Upper lobe of right lung (tissue), 1 donor: Measurements from ENCODE around the gene DUS1L. TPM values are rescaled to one million over a fixed set of nuclear protein-coding genes. Genes with fewer than 3 reads are reported as not detected.

ENCODE experiments used
- ATAC-seq: fragments of 200-7000 bp; cut with Tn5 transposase; one replicate; pipeline ENCODE4 v1.9.1; 2020; ENCODE audit warnings: mild to moderate bottlenecking, moderate library complexity
- DNase-seq: peaks from one replicate; pipeline ENCODE4 v3.0.0-alpha.2; 2020
- H3K27ac ChIP-seq: fragments of 200-600 bp; one replicate; pipeline ENCODE4 v1.8.0; 2022
- H3K27me3 ChIP-seq: fragments of 200-600 bp; one replicate; pipeline ENCODE4 v1.8.0; 2022; ENCODE audit warnings: mild to moderate bottlenecking
- H3K36me3 ChIP-seq: fragments of 200-600 bp; one replicate; pipeline ENCODE4 v1.8.0; 2022
- H3K4me1 ChIP-seq: fragments of 200-600 bp; one replicate; pipeline ENCODE4 v1.8.0; 2022
- H3K4me3 ChIP-seq: fragments of 200-600 bp; one replicate; pipeline ENCODE4 v1.8.0; 2022; ENCODE audit warnings: mild to moderate bottlenecking
- H3K9me3 ChIP-seq: fragments of 200-600 bp; one replicate; pipeline ENCODE4 v1.8.0; 2022
- CTCF ChIP-seq: fragments of 200-600 bp; IDR thresholded peaks from one replicate; pipeline ENCODE4 v1.8.0; 2022; ENCODE audit warnings: antibody characterized with exemption
- intact Hi-C: fragments of 100-400 bp; cut with DNase I; formaldehyde crosslinking; loops from one replicate; pipeline ENCODE4 v1.11.0; 2022
- total RNA-seq: library from RNA; stranded (reverse); fragmentation: NEBNext Ultra II Directional; extraction: Animal tissue kit (Norgen Biotek cat#: 25700); gene quantifications from one replicate; pipeline ENCODE4 v1.2.1, GENCODE V29; 2021
- donor health status: DM: no; HTN: yes; CAD: no; lungs with severe emphysema.

The DUS1L gene
- total RNA-seq, 1 donor from 2014 or later: 82.4 TPM

GRCh38 chr17:82087961-82088837, 22.6 kb upstream of the DUS1L start:
- DNase-seq (no peak), ATAC-seq (no peak)
- H3K9me3 ChIP-seq: no peaks in the 10 kb centered on the region
- no peak overlapping the region for H3K27ac ChIP-seq
- TF ChIP-seq CTCF: no peak
- intact Hi-C loops: no loop called here
- H3K4me1 ChIP-seq: no peaks in the 10 kb centered on the region
- H3K27me3 ChIP-seq: no peaks in the 10 kb centered on the region
- peaks cover 100% of the 10 kb centered on the region for H3K36me3 ChIP-seq
- no peak overlapping the region for H3K4me3 ChIP-seq

GRCh38 chr17:82086941-82087906, 21.6 kb upstream of the DUS1L start:
- H3K4me1 ChIP-seq: no peaks in the 10 kb centered on the region
- H3K9me3 ChIP-seq: no peaks in the 10 kb centered on the region
- peaks cover 100% of the 10 kb centered on the region for H3K36me3 ChIP-seq
- no peak overlapping the region for H3K4me3 ChIP-seq
- H3K27me3 ChIP-seq: no peaks in the 10 kb centered on the region
- TF ChIP-seq CTCF: no peak
- H3K27ac ChIP-seq: no peak overlapping the region
- ATAC-seq: no peak
- intact Hi-C loops: no loop called here
- no peak for DNase-seq

DNA sequence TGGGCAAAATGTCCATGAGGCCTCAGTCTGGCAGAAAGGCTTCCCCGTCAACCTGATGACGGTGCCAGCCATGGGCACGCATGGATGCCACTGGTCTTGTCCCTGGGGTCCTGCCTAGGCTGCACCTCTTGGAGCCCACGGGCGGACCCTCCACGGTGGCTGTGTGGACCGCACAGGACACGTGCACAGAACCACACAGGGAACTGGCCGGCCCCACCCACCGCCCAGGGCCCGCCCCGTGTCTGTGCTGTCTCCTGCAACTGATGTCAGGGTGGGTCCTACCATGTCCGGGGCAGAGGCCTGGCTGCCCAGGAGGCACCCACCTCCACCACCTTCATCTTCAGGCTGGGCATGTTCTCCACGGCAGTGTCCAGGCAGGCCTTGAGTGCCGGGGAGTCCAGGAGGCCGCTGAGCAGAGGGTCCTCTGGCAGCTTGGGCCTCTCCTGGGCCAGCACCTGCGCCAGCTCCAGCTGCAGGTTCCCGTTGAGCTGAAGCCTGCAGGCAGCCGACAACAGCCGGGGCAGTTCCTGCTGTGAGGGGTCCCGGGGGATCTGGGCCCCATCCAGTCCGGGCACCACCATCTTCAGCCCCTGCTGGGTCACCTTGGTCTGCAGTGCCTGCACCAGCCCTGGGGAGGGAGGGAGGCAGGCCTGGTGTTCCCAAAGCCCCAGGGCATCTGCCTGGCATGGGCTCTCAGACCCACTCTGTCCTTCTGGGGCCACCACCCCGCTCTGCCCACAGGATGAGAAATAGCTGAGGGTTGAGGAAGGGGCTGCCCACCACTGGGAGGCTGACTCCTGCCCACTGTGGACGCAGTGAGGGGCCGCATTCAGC, 20.5 kb upstream of the DUS1L start:
- no peak for DNase-seq
- intact Hi-C loops: no loop called here
- no peak for TF ChIP-seq CTCF

GRCh38 chr17:82085031-82085861, 19.6 kb upstream of the DUS1L start:
- Histone ChIP-seq H3K9me3 (no peaks in the 10 kb centered on the region), H3K27me3 (no peaks in the 10 kb centered on the region), H3K4me3 (no peak overlapping the region), H3K27ac (no peak overlapping the region), H3K36me3 (peaks cover 98% of the 10 kb centered on the region), H3K4me1 (no peaks in the 10 kb centered on the region)
- ATAC-seq (no peak), DNase-seq (no peak)
- intact Hi-C loops: no loop called here
- TF ChIP-seq CTCF: no peak

More for the DNA sequence above, 20.5 kb upstream of the DUS1L start:
- no peaks in the 10 kb centered on the region for H3K27me3 ChIP-seq
- H3K36me3 ChIP-seq: peaks cover 98% of the 10 kb centered on the region
- H3K27ac ChIP-seq: no peak overlapping the region
- no peak overlapping the region for H3K4me3 ChIP-seq
- H3K4me1 ChIP-seq: no peaks in the 10 kb centered on the region
- H3K9me3 ChIP-seq: no peaks in the 10 kb centered on the region
- no peak for ATAC-seq
